ENCODE results near the gene RAB14.
"Not testable (repeated sequence)": the region's sequence is repeated elsewhere in the genome, so short reads cannot be mapped to it uniquely, and the experiment has no call there.

RAB14 gene

DNA sequence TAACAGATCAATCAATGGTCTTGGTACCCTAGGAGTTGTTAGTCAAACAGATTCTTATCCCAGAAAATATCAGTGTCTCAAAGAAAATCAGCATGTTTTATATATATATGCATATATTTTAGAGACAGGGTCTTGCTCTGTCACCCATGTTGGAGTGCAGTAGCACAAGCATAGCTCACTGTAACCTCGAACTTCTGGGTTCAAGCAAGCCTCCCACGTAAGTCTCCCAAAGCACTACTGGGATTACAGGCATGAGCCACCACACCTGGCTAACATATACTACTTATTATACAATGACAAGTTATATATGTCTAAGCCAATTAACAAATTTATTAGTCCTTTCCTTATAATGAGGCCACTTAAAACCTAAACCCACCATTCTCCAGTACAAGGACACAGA is 10.4 kb downstream of the RAB14 start:
- no peak for DNase-seq (ENCODE audit: low read depth in 2 of 2)

- no peak for DNase-seq (ENCODE audit: low read depth in 2 of 2)
Observed at GRCh38 chr9:121189660-121190059, 12.0 kb downstream of the RAB14 start.

GRCh38 chr9:121189006-121189405 is 12.7 kb downstream of the RAB14 start:
- DNase-seq (ENCODE audit: low read depth in 2 of 2): no peak

GRCh38 chr9:121187636-121188305 is 13.9 kb downstream of the RAB14 start:
- DNase-seq (ENCODE audit: low read depth in 2 of 2): no peak

- no peak for DNase-seq (ENCODE audit: low read depth in 2 of 2)
Observed at GRCh38 chr9:121185774-121186403, 15.8 kb downstream of the RAB14 start.

- no peak for DNase-seq (ENCODE audit: low read depth in 2 of 2)
Observed at GRCh38 chr9:121185178-121185745, 16.4 kb downstream of the RAB14 start.

DNA sequence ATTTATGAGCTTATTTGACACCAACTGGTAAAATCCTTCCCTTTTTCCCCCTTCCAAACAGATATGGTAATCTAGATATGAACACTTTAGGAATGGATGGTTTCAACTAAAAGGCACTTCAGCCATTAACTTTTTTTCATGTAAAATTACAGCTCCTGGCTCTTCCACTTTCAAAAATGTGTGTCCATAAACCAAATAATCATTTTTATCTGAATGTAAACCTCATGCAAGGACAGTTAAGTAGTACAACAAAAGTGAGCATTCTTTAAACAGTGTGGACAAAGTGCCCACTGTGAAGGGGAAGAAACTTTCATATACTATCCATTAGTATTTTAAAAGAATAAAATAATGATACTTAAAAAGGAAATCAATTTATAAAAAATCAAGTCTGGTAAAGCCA is 17.2 kb downstream of the RAB14 start:
- DNase-seq (ENCODE audit: low read depth in 2 of 2): no peak

- no peak for DNase-seq (ENCODE audit: low read depth in 2 of 2)
Observed at GRCh38 chr9:121183666-121184423, 17.8 kb downstream of the RAB14 start.

DNA sequence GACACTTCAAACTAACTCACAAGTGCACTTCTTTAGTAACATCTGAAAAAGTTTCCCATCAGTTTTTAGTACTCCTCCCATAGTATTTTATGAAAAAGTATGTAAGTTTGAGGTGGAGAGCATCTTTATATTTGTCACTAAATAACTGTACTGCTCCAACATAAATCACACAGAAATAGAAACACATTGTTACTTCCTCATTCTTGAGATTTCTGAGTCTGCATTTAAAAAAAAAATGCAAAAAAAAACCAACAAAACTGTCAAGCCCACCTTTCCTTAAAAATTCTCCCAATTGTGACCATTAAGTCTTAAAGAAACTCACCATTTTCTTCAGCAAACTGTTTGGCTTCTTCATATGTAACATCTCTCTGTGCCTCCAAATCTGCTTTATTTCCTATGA is 18.7 kb downstream of the RAB14 start:
- no peak for DNase-seq (ENCODE audit: low read depth in 2 of 2)

GRCh38 chr9:121182101-121182836 is 19.4 kb downstream of the RAB14 start:
- DNase-seq (ENCODE audit: low read depth in 2 of 2): no peak

DNA sequence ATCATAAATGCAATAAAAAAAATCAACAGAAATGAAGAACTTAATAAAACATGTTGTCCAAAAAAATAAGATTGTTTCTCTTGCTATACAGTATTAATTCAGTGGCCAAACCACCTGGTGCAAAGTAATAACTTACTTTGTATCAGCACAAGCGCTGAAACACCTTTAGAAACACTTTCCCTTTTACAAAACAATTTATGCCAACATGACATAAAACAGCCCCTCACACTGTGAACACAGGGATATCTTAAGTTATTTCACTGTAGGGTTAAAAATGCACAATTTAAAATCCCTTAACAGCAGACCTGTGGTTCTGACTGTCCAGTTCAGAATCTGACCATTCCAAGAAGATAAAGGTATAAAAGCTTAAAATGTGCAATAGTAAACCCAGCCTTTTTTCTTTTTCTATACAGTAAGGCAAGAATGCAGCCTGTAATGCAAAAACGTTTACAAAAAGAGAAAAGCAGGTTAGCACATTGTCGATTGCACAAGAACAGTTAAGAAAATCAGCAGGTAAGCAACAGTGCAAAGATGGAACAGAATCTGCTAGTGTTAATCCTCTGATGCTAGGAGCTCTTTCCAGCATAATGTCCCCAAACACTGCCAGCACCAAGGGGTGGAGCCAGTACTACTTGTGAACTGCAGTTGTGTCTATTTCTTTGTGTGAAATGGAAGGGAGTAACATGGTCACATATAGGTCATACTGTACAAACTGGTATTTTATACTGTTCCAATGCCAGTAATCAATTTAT is 21.6 kb downstream of the RAB14 start:
- no peak for DNase-seq (ENCODE audit: low read depth in 2 of 2)

DNA sequence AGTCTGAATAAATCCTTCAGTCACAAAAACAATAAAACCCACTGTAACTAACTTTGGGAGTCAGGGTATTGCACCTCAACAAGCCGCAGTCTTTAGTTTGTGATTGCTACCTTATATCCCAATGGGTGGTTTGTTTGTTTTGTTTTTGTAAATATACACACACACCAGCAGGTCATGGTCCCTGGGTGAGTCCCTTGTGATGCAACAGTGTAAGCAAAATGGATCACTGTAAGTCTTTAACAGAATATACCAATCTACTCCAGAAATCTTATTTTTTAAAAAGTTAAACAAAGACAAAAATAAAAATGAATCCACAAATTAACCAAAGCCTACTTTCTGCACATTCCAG is 22.3 kb downstream of the RAB14 start:
- not testable (repeated sequence) for DNase-seq (ENCODE audit: low read depth in 2 of 2)

DNA sequence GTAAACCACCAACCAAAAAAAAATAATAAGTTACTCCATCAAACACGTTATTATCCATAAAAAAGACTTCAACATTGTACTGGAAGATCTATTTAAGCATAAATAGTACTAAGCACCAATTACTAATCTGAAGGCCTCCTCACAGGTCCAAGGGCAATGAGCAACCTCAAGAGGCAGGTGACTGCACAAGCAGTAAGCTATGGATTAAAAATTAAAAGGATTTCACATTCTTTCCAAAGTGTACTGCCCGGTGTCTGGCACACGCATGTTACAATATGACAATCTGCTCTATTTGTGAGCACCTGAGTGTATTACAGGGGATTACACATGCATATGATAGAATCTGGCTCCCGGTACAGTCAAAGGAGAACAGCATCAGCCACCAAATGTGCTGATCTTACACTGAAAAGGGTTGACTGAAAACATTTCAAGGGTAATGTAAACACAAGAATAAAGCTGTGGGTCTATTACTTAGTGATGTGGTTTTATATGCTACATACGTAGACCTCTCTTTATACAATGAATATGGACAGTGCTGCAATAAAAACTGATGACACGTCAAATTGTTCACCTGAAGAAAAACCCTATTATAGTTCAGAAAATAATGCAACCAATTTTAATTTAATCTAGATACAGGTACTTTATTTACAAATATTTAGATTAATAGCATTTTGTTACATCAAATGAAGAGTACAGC is 22.8 kb downstream of the RAB14 start:
- no peak for DNase-seq (ENCODE audit: low read depth in 2 of 2)

- DNase-seq (ENCODE audit: low read depth in 2 of 2): no peak
Observed at GRCh38 chr9:121173501-121173900, 28.2 kb downstream of the RAB14 start.

DNA sequence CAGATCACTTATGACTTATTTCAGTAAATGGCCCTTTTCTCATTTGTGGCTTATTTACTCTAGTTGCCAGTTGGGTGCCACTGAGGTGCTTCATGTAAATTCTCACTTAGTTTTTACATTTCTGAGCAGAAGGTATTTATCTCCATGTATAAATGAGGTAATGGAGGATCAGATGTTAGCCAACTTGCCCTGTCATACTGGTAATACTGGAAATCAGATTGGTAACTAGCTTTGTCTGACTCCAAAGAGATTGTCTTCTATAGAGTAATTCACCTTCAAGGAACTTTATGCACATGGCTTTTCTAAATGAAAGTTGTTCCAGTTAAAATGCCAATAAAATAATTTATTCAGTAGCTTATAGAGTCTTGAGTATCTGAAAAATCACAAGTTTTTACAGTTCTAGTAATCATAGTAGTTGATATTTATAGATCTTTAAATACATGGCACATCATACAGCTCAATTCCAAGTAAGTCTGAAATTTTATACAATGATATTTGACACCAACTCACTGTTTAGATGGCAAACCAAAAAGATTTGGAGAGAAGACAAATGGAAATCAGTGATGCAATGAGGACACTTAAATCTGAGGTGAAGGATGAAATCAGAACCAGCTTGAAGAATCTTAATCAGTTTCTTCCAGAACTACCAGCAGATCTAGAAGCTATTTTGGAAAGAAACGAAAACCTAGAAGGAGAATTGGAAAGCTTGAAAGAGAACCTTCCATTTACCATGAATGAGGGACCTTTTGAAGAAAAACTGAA is 28.8 kb downstream of the RAB14 start:
- no peak for DNase-seq (ENCODE audit: low read depth in 2 of 2)

DNA sequence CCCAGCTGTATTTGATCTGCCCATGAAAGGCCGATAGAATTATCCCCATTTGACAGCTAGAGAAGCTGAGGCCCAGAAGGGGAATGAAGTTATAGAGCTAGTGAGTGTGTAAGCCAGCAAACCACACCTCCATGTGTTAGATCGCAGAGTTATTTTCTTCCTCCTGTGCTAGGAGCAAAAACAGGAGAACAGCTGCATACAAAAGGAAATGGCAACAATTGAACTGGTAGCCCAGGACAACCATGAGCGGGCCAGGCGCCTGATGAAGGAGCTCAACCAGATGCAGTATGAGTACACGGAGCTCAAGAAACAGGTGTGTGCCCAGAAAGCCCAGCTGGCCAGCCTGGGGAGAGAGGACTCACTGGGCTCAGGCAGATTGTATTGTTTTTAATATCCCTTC is 30.4 kb downstream of the RAB14 start:
- no peak for DNase-seq (ENCODE audit: low read depth in 2 of 2)

DNA sequence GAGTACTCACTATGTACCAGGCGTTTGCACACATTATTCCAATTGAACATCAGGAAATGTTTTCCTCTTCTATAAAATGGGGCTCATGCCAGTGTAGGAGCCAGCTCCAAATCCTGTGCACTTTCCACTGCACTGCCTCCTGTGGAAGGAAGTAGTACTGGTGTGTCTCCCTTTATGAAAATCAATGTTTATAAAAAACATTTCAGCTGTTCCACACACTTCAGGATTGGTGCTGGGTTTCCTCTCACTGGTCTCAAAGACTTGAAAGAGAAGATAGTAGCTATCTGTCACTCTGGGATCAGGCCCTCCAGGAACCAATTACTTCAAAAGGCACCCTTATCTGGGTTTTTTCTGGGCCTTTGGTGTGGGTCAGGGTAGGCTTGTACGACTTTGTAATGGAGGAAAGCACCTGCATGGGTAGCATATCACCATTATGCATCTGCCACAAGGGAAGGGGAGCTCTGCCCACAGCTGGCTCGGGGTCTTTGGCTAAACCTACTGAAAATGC is 32.5 kb downstream of the RAB14 start:
- no peak for DNase-seq (ENCODE audit: low read depth in 2 of 2)

- DNase-seq (ENCODE audit: low read depth in 2 of 2): no peak
Observed at GRCh38 chr9:121168052-121168451, 33.6 kb downstream of the RAB14 start.

- DNase-seq (ENCODE audit: low read depth in 2 of 2): no peak
Observed at GRCh38 chr9:121160025-121160424, 41.6 kb downstream of the RAB14 start.

- DNase-seq (ENCODE audit: low read depth in 2 of 2): no peak
Observed at GRCh38 chr9:121157939-121158338, 43.7 kb downstream of the RAB14 start.
